Measurements from ENCODE around the gene FAM98C. TPM values are rescaled to one million over a fixed set of nuclear protein-coding genes. Genes with fewer than 3 reads are reported as not detected.

The FAM98C gene
- total RNA-seq, 2 experiments from 2014 or later: 22.4 to 24.1 TPM

DNA sequence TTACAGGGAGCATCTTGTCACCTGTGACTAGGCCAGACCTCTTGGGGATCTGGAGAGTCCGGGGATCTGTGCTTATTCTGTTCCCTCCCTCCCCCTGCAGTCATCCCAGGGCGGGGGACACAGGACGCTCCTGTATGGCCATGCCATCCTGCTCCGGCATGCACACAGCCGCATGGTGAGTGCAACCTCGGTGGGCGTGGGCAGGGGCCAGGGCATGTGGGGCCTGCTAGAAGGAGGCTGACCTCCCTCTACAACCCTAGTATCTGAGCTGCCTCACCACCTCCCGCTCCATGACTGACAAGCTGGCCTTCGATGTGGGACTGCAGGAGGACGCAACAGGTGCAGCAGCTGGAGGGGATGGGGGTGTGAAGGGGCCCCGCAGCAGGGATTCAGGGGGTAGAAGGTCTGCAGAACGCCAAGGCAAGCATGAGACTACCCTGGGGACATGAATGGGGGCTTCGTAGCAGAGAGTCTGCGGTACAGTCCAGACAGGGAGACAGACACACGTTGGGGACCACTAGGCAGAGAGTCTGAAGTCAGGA, 40.6 kb downstream of the FAM98C start:
- DNase-seq (no peak), ATAC-seq (no peak)
- CTCF ChIA-PET: no interaction called here
- Mint-ChIP-seq H3K4me1 (peaks cover 10% of the 10 kb centered on the region), H3K27ac (no peak overlapping the region), H3K9me3 (ENCODE audit: low read depth) (no peaks in the 10 kb centered on the region), H3K4me3 (no peak overlapping the region), H3K36me3 (no peaks in the 10 kb centered on the region), H3K27me3 (no peaks in the 10 kb centered on the region)

DNA sequence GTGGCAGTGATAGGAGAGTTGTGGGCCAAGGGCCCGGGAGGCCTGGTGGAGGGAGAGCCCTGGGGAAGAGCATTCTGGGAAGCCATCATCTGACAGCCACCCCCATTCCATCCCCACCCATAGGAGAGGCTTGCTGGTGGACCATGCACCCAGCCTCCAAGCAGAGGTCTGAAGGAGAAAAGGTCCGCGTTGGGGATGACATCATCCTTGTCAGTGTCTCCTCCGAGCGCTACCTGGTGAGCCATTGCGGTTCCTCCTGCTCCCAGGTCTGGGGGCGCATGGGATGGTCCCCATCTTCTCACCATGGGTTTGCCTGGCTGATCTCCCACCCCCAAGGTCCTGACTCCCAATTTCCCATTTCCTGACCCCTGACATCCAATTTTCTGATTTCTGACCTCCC, 41.1 kb downstream of the FAM98C start:
- CTCF ChIA-PET: no interaction called here
- H3K36me3 Mint-ChIP-seq: no peaks in the 10 kb centered on the region
- ATAC-seq (no peak), DNase-seq (no peak)
- no peaks in the 10 kb centered on the region for H3K9me3 Mint-ChIP-seq (ENCODE audit: low read depth)
- peaks cover 10% of the 10 kb centered on the region for H3K4me1 Mint-ChIP-seq
- H3K4me3 Mint-ChIP-seq: no peak overlapping the region
- no peak overlapping the region for H3K27ac Mint-ChIP-seq
- peaks cover 2% of the 10 kb centered on the region for H3K27me3 Mint-ChIP-seq

DNA sequence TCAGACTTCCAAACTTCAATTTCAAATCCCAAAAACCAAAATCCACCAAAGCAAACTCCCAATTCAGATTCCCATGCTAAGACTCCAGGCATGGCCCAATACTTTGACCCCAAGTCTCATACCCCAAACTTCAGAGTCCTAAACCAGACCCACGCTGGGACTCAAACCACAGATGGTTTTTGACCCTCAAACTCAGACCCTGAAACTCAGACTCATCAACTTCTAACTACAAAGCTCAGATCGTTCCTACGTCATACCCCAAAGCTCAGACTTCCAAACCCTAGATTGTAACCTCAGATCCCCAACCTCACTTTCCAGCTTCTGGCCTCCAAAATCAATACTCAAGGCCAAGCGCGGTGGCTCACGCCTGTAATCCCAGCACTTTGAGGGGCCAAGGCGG, 42.5 kb downstream of the FAM98C start:
- H3K4me1 Mint-ChIP-seq: peaks cover 10% of the 10 kb centered on the region
- H3K9me3 Mint-ChIP-seq (ENCODE audit: low read depth): no peaks in the 10 kb centered on the region
- H3K27ac Mint-ChIP-seq: no peak overlapping the region
- H3K4me3 Mint-ChIP-seq: no peak overlapping the region
- CTCF ChIA-PET: no interaction called here
- peaks cover 2% of the 10 kb centered on the region for H3K27me3 Mint-ChIP-seq
- H3K36me3 Mint-ChIP-seq: no peaks in the 10 kb centered on the region
- ATAC-seq (no peak), DNase-seq (no peak)

DNA sequence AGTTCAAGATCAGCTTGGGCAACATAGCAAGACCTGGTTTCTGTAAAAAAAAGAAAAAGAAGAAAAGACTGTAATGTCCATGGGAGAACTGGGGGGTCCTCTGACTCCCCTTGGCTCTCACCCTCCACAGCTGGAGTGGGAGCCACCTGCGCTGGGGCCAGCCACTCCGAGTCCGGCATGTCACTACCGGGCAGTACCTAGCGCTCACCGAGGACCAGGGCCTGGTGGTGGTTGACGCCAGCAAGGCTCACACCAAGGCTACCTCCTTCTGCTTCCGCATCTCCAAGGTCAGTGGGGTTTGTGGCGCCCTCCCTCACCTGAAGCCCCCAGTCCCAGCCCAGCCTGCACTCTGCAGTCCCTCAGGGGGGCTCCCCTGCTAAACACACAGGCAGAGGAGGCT, 45.3 kb downstream of the FAM98C start:
- no peak overlapping the region for H3K27ac Mint-ChIP-seq
- DNase-seq (no peak), ATAC-seq (no peak)
- H3K27me3 Mint-ChIP-seq: peaks cover 2% of the 10 kb centered on the region
- no peaks in the 10 kb centered on the region for H3K9me3 Mint-ChIP-seq (ENCODE audit: low read depth)
- H3K4me1 Mint-ChIP-seq: peaks cover 9% of the 10 kb centered on the region
- no peak overlapping the region for H3K4me3 Mint-ChIP-seq
- CTCF ChIA-PET: no interaction called here
- no peaks in the 10 kb centered on the region for H3K36me3 Mint-ChIP-seq

DNA sequence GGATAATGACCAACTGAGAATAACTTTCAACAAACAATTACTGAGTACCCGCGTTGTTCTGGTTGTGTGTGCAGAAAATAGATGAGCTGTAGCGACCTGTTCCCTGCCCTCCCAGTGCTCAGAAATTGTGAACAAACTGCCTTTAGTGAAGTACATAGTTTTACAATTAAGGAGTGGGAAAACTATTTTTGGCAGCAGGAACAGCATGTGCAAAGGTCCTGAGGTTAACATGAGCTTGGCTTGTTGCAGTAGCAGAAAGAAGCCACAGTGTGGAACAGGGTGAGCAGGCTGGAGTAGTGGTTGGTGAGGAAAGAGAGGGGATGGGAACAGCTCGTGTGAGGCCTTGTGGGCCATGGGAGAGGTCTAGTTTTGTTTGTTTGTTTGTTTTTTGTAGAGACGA, 46.6 kb downstream of the FAM98C start:
- Mint-ChIP-seq H3K36me3 (no peaks in the 10 kb centered on the region), H3K9me3 (ENCODE audit: low read depth) (no peaks in the 10 kb centered on the region), H3K4me1 (peaks cover 9% of the 10 kb centered on the region), H3K27me3 (peaks cover 2% of the 10 kb centered on the region), H3K4me3 (no peak overlapping the region), H3K27ac (no peak overlapping the region)
- CTCF ChIA-PET: interaction anchor here (1.4 kb wide), 1 partner anchor 47 kb away, joined by 3 read pairs; the partner anchor contains the start of gene FAM98C
- DNase-seq (no peak), ATAC-seq (no peak)

DNA sequence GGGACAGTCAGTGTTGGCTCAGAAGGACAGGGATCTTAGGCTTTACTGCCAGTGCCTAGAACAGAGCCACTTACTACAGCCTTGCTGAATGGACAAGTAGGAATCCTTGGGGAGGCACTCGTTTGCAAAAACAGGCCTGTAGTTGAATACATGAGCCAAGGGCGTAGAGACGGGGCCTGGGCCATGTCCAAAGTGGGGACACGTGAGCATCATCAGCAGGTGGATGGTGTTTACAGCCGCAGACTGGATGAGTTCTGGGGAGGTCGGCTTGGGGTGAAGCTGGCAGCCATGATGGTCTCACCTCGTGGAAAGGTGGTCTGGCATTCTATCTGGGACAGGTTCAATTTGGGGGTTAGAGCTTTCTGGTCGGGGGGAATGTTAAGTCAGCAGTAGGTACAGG, 48.1 kb downstream of the FAM98C start:
- Mint-ChIP-seq H3K4me1 (peaks cover 3% of the 10 kb centered on the region), H3K27ac (no peak overlapping the region), H3K9me3 (ENCODE audit: low read depth) (no peaks in the 10 kb centered on the region), H3K4me3 (no peak overlapping the region), H3K36me3 (no peaks in the 10 kb centered on the region), H3K27me3 (peaks cover 2% of the 10 kb centered on the region)
- ATAC-seq (no peak), DNase-seq (no peak)
- CTCF ChIA-PET: interaction anchor here (1.3 kb wide), 1 partner anchor 10 kb away, joined by 4 read pairs; no protein-coding TSS in a partner anchor

DNA sequence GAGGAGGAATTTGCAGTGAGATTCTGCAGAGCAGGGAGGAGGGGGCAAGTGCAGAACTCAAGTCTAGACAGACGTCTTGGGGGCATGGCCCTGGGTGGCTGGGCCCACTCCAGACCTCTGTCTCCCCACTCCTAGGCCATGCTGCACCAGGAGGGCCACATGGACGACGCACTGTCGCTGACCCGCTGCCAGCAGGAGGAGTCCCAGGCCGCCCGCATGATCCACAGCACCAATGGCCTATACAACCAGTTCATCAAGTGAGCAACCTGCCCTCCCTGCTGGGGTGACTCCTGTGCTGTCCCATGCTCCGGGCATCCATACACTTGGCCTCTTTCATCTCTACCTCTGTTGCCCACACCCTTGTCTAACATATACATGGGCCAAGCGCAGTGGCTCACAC, 48.7 kb downstream of the FAM98C start:
- Mint-ChIP-seq H3K36me3 (no peaks in the 10 kb centered on the region), H3K9me3 (ENCODE audit: low read depth) (no peaks in the 10 kb centered on the region), H3K4me1 (no peaks in the 10 kb centered on the region), H3K27ac (no peak overlapping the region), H3K4me3 (no peak overlapping the region), H3K27me3 (peaks cover 2% of the 10 kb centered on the region)
- DNase-seq: no peak
- CTCF ChIA-PET: interaction anchor here (1.3 kb wide), 1 partner anchor 10 kb away, joined by 4 read pairs; no protein-coding TSS in a partner anchor
- no peak for ATAC-seq

DNA sequence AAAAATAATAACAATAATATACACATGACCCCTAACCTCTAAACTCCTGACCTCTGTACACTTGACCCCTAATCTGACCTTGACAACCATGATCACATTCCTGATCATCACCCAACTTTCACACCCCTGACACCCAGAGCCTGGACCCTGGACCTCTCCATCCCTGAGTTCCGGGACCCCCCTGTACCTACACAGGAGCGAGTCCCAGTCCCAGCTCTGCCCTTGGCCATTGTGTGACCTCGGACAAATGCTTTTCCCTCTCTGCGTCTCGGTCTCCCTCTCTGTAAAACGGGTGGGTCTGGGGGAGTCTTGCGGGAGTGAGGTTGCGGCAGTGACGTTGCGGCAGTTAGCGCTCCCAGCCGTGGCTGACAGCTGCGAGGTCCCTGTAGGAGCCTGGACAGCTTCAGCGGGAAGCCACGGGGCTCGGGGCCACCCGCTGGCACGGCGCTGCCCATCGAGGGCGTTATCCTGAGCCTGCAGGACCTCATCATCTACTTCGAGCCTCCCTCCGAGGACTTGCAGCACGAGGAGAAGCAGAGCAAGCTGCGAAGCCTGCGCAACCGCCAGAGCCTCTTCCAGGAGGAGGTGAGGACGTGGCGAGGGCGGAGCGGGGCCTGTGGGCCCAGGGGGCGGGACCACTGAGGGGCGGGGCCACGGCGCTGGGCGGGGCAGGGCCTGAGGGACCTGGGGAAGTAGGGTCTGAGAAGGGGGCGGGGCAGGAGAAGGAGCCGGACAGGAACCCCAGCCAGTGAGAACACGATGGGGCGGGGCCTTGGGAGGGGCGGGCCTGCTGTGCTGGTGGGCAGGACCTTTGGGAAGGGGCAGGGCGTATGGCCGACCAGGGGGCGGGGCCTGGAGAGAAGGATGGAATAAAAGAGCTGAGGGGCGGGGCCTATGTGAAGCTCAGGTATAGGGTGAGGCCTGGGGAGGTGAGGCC, 49.8 kb downstream of the FAM98C start:
- Mint-ChIP-seq H3K4me1 (no peaks in the 10 kb centered on the region), H3K36me3 (no peaks in the 10 kb centered on the region)

DNA sequence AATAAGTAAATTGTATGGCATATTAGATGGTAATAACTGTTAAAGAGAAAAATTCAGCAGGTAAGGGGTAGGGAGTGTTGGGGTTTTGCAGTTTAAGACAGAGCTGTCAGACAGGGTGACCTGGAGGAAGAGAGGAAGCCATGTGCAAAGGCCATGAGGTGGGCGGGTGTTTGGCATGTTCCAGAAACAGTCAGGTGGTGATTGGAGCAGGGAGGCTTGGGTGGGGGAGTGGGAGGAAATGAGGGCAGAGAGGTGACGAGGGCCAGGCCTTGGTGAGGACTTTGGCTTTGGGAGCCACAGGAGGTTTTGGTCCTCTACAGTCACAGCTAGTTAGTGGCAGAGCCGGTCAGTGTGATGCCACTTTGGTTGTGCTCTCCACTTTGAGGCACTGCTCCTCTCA, 50.7 kb downstream of the FAM98C start:
- Mint-ChIP-seq H3K4me1 (no peaks in the 10 kb centered on the region), H3K27me3 (peaks cover 2% of the 10 kb centered on the region), H3K27ac (no peak overlapping the region), H3K4me3 (no peak overlapping the region), H3K9me3 (ENCODE audit: low read depth) (no peaks in the 10 kb centered on the region), H3K36me3 (no peaks in the 10 kb centered on the region)
- CTCF ChIA-PET: no interaction called here
- DNase-seq (no peak), ATAC-seq (no peak)

More for the DNA sequence above, 49.8 kb downstream of the FAM98C start:
- H3K9me3 Mint-ChIP-seq (ENCODE audit: low read depth): no peaks in the 10 kb centered on the region
- ATAC-seq (no peak), DNase-seq (peak; percentile 42)
- H3K4me3 Mint-ChIP-seq: no peak overlapping the region
- CTCF ChIA-PET: no interaction called here
- H3K27me3 Mint-ChIP-seq: peaks cover 2% of the 10 kb centered on the region
- H3K27ac Mint-ChIP-seq: no peak overlapping the region

DNA sequence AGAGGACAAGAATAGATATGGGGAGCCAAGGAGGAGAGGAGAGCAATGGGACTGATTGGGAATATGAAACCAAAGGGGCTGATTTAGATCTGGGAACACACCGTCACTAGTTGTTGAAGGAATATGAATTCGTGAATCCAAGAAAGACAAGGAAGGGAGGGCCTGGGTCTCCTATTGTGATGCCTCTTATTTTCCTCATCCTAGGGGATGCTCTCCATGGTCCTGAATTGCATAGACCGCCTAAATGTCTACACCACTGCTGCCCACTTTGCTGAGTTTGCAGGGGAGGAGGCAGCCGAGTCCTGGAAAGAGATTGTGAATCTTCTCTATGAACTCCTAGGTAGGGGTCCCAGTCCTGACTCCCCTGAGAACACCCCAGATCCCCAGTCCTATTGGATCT, 52.1 kb downstream of the FAM98C start:
- Mint-ChIP-seq H3K9me3 (ENCODE audit: low read depth) (no peaks in the 10 kb centered on the region), H3K36me3 (no peaks in the 10 kb centered on the region), H3K27ac (no peak overlapping the region), H3K27me3 (no peaks in the 10 kb centered on the region), H3K4me3 (no peak overlapping the region), H3K4me1 (no peaks in the 10 kb centered on the region)
- DNase-seq: no peak
- ATAC-seq: no peak
- CTCF ChIA-PET: no interaction called here

DNA sequence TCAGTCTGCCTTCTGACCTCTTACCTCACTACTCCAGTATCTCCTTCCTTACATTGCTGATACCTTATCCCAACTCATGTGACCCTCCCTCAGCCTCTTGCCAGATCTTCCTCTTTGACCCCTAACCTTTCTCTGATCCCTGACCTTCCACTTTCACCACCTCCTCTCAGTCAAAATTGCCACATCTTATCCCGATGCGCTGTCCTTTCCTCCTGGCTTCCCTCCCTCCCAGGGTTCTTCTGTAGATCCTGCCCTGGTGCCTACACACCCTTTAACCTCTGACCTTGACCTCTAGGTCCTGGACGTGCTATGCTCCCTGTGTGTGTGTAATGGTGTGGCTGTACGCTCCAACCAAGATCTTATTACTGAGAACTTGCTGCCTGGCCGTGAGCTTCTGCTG, 54.3 kb downstream of the FAM98C start:
- H3K4me3 Mint-ChIP-seq: no peak overlapping the region
- no peaks in the 10 kb centered on the region for H3K36me3 Mint-ChIP-seq
- no peaks in the 10 kb centered on the region for H3K9me3 Mint-ChIP-seq (ENCODE audit: low read depth)
- ATAC-seq: no peak
- H3K27me3 Mint-ChIP-seq: no peaks in the 10 kb centered on the region
- DNase-seq: no peak
- CTCF ChIA-PET: interaction anchor here (0.6 kb wide), 1 partner anchor 548 kb away, joined by 5 read pairs; no protein-coding TSS in a partner anchor
- no peaks in the 10 kb centered on the region for H3K4me1 Mint-ChIP-seq
- H3K27ac Mint-ChIP-seq: no peak overlapping the region

DNA sequence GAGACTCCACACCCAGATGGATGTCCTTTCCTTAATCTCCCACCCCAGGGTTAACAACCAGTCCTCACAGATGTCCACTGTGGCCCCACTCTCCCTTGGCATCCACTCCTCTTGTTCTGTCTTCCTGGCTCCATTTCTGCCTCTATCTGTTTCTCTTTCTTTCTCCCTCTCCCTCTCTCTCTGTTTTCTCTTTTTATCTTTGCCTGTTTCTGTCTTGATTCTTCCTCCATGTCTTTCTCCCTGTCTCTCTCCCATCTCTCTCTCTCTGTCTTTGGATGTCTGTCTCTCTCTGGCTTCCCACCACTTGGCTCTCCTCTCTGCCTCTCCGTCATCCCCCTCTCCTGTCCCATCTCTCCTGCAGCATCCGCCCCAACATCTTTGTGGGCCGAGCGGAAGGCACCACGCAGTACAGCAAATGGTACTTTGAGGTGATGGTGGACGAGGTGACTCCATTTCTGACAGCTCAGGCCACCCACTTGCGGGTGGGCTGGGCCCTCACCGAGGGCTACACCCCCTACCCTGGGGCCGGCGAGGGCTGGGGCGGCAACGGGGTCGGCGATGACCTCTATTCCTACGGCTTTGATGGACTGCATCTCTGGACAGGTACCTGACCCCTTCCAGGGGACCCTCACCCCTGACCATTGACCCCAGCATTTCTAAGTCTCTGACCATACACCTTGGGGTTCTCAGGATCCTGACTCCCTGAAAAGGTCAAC, 55.0 kb downstream of the FAM98C start:
- Mint-ChIP-seq H3K27me3 (no peaks in the 10 kb centered on the region), H3K9me3 (ENCODE audit: low read depth) (no peaks in the 10 kb centered on the region), H3K27ac (no peak overlapping the region), H3K4me3 (no peak overlapping the region), H3K36me3 (no peaks in the 10 kb centered on the region), H3K4me1 (no peaks in the 10 kb centered on the region)
- DNase-seq (no peak), ATAC-seq (no peak)
- CTCF ChIA-PET: interaction anchor here (0.6 kb wide), 1 partner anchor 547 kb away, joined by 5 read pairs; no protein-coding TSS in a partner anchor

Measured in activated CD8-positive, alpha-beta memory T cell treated with anti-CD3 and anti-CD28 coated beads, Interleukin-2, amount 10 ng/mL, durations not matched to agents 7 days and 5 days (primary cell).